Kidney tubule cell (primary cell): Measurements from ENCODE around the gene RPL41.

ENCODE experiments used
- DNase-seq: peaks from one replicate; pipeline ENCODE4 v3.0.0-alpha.2; 2018; ENCODE audit warnings: low spot score

The RPL41 gene

DNA sequence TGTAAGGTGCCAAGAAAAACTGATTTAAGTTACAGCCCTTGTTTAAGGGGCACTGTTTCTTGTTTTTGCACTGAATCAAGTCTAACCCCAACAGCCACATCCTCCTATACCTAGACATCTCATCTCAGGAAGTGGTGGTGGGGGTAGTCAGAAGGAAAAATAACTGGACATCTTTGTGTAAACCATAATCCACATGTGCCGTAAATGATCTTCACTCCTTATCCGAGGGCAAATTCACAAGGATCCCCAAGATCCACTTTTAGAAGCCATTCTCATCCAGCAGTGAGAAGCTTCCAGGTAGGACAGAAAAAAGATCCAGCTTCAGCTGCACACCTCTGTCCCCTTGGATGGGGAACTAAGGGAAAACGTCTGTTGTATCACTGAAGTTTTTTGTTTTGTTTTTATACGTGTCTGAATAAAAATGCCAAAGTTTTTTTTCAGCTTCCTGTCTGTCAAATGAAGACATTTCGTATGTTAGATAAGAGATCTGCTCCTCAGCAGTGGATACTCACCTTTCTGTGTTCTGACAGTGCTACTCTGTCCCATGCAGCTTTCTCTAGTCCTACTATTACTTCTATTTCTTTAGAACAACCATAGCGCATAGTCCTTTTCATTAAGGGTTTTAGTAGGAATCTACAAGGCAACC is 13.2 kb upstream of the RPL41 start:
- DNase-seq: no peak

DNA sequence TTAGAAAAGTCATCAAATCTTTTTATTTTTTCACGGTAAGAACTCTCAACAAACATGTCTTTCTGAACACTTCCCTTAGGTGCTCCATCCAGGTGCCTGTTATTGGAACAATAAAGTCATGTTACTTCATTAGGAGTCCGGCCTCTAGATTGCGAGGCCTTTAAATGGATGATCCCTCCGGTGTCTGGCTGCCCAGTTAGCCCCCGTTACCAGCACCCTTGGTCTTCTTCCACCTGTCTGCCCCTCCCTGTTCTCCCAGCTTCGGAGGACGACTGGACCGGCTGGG is 12.7 kb upstream of the RPL41 start:
- no peak for DNase-seq

DNA sequence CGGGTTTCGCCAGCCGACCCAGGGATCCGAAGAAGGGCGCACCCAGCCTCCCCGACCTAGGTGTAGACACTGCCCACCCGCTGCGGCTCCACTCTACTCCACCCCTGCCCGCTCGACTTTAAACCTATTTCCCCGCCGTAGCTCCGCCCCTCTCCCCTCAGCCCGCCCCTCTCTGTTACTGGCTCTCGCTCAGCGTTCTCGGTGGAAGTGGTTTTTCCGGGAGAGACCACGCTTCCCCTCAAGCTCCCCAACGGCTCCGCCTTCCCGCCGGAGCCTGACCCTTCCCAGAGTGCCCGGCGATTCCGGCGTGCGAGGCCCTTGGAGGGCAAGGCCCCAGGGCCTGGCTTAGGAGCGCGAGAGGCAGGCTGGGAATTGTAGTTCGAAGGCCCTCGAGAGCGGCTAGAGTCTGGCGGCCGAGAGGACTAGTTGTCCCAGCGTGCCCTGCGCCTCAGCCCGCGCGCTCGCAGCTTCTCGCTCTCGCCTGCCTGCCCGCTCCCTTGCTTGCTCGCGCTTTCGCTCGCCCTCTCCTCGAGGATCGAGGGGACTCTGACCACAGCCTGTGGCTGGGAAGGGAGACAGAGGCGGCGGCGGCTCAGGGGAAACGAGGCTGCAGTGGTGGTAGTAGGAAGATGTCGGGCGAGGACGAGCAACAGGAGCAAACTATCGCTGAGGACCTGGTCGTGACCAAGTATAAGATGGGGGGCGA is 12.2 kb upstream of the RPL41 start, which contains the start of gene PA2G4:
Gene PA2G4 (plus strand): TSS at position 451 of the 706 bp plus-strand sequence. CDS start 179 bp downstream, at position 630.
- DNase-seq: peak; percentile 100

DNA sequence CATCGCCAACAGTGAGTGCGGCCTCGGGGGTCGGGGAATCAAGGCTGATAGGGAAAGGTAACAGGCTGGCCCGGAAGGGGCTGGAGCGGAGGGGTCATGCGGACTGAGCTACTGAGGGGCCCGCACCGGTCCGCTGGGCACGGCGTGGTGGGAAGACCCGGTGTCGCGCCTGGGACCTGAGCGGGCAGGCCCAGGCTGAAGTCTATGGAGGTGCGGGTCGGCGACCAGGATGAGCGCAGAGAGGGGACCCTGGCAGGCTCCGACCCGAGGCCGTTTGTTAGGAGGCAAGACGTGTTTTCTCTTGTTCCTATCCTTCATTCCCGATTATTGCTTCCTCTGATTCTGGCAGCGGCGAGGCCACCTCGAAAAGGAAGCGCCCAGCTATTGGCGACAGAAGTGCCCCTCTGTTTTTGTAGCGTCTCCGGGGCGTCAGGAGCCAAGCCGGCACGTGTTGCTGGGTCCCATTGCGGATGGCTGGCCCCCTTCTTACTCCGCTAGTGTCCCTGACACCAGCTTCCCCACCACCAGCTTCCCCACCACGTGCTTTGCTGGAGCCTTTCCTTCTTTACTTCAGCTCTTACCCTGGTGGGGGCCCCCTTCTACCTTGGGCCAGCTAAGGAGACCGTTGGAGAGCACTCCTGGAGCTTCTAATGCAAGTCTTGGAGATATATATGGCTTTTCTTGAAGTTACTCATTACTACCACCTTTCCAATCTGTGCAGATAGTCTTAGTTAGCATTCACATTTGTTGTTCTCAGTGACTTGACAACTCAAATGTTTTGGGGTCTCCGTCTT is 11.4 kb upstream of the RPL41 start:
- peak; percentile 39 for DNase-seq

DNA sequence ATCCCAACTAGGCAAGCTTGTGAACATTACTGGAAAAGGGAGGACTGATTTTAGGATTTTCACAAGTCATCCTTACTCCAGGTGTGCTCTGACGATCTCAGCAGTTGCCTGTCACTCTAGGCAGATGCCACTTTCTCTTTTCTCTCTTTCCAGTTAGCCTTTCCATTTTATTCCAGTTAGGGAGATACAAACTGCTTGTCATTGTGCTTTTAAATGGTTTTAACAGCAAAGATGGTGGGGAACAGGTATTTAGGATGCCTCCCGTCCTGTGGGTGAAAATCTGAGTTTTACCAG is 10.9 kb upstream of the RPL41 start:
- DNase-seq: no peak

DNA sequence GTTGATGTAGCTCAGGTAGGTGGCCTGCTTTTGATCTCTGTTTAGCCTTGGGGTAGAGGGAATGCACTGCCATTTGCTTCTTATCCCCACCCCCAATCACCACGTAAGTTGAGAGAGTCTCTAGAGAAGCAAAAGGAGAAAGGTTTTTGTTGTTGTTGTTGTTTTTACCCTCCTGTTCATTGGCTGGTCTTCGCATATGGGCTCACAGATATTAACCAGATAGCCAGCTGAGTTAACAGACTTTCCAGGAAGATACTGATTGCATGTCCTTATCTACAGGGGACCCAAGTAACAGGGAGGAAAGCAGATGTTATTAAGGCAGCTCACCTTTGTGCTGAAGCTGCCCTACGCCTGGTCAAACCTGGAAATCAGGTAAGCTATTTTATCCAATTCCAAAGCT is 9.2 kb upstream of the RPL41 start:
- no peak for DNase-seq

DNA sequence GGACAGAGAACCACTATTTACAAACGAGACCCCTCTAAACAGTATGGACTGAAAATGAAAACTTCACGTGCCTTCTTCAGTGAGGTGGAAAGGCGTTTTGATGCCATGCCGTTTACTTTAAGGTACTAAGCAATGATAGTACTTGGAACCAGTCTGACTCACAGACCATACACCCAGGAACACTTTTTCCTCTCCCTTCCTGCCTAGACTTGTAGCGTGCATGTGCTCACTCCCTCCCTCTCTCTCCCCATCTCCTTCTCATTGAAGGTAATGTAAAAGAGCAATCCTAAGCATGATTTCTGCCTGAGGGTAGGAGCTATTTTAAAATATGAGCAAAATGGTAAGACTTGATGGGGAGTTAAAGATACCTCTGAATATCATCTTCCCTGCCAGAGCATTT is 5.9 kb upstream of the RPL41 start:
- no peak for DNase-seq

DNA sequence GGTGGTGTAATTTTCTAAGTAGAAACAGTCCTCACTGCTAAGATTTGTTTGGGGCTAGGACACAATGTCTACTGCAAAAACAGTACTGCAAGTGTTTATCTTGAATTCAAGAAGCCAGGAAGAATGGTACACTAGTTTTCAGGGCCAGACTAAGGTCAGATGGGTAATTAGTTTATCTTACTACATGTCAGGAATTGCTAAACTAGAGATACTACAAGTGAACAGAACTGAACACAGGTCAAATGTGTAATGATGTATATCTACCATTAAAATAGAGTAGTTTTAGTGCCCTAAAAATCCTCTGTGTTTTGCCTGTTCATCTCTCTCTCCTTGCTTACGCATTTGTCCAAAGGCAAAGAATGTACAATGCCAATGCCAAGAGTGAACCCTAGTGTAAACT is 2.3 kb upstream of the RPL41 start:
- no peak for DNase-seq

DNA sequence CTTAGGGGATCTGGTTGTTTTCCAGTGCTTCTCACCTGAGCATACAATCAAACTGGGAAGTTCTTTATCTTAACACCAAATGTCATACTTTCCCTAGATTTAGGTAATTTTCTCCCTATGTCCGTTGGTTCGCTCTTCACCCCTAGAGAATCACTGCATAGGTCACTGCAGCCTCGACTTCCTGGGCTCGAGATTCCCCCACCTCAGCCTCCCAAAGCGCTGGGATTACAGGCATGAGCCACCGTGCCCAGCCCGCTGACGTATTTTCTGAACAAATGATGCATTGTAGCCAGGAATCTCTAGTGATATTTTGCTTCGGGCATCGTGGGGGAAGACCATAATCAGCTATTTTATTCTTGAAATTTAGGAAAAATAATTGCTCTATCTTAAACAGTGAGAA is 1.1 kb upstream of the RPL41 start:
- DNase-seq: peak; percentile 20

DNA sequence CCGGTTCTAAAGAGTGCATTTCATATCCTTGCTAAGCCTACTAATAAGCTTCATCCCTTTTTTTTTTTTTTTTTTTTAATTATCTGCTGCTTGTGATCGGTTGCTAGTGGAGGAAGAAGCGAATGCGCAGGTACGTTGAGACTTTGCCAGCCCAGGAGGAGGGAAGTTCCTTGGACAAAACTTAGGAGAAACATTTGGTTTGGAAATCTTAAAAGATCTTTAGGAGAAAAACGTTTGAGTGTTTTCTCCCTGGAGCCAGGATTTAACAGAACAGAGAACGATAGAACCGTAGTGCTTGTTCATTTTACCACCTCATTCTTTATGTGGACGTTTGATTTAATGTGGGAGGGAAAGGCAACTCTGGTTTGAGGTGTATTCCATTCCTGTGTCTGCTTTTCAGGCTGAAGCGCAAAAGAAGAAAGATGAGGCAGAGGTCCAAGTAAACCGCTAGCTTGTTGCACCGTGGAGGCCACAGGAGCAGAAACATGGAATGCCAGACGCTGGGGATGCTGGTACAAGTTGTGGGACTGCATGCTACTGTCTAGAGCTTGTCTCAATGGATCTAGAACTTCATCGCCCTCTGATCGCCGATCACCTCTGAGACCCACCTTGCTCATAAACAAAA is 761 bp downstream of the RPL41 start:
- peak; percentile 29 for DNase-seq

DNA sequence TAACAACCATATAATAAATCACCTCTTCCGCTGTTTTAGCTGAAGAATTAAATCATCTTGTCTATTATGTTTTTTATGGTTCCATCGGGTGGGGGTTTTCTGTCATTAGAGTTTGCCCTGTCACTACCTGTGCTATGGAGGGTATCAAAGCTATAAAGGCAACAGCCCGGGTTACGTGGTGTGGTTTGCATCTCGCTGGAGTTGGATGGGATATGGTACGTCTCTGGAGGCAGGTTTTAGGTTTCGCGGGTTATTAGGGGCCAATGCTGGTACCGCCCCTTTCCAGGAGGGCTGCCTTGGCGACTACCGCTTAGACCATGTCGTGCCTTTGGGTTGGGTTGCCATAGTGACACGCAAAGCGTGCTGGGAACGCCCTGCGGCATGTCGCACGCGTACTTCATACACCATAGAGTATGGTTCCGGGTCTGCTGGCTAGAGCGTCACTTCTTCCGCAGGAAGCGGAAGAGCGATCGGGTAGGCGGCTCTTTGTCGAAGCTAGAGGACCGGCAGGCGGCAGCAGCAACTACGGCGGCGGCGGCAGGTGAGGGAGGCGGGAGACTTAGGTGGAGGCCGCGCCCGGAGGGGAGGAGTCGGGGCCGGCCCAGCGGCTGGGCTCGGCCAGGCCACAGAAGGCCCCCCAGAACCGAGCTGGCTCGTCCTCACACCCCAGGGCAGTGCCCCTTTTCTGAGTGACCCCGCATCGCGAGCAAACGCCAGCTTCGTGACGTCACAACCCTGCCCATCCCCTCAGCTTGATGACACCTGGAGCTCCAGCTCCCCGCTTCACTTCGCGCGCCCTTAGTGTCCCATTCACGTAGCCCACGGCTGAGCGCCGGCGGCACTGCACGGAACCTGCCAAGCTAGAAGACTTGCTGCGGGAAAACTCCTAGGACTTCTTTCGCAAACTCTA is 1.6 kb downstream of the RPL41 start, which contains the start of gene ZC3H10:
Gene ZC3H10 (plus strand): TSS at position 489 of the 910 bp plus-strand sequence. CDS start 2,297 bp downstream, outside the sequence.
- peak; percentile 100 for DNase-seq

DNA sequence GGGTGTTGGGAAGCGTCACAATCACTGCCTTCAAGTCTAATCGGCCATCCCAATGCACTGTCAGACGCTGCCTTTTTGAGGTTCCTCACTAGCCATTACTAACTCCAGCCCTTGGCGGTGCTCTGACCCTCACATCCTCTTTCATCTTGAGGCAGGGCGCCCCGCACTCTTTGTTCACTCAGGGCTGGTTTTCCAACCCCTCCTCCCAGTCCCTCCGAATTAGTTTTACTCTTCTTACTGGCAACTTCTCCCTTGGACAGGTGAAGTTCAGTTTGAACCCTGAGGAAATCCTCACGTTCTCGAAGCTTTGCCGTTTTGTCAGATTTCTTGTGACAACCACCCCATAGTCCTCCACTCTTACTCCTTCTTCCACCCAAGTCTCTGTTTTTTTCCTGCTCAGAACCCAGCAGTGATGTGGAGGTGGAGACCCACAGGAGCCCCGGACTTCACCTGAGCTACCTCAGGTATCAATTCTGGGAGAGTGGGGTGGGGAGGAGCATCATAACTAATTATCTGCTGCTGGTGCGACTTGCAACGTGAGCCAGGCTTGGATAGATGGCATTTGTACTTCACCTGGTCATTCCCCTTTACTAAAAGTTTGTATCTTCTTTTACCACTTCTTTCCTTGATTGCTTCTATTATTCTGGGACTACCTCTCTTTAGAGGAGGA is 2.4 kb downstream of the RPL41 start:
- DNase-seq: no peak

DNA sequence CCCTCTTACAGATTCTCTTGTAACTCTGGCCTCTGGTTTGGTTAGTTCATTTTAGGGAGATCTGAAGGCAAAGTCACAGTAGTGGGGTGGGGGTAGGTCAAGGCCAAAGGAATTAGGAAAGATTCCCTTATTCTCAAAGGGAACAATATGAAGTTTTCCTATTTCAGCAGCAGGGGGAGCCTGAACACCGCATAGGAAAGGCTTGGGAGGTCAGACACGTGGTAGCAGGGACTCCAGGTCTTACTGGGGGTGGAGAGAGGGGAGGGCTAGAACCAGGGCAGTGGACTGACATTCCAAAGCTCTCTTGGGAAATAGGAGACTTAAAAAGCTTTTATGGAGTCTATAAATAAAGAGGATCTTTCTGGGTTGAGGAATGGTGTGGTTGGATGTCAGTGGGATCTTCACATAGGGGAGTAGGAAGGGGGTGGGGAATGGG is 2.9 kb downstream of the RPL41 start:
- DNase-seq: peak; percentile 91

DNA sequence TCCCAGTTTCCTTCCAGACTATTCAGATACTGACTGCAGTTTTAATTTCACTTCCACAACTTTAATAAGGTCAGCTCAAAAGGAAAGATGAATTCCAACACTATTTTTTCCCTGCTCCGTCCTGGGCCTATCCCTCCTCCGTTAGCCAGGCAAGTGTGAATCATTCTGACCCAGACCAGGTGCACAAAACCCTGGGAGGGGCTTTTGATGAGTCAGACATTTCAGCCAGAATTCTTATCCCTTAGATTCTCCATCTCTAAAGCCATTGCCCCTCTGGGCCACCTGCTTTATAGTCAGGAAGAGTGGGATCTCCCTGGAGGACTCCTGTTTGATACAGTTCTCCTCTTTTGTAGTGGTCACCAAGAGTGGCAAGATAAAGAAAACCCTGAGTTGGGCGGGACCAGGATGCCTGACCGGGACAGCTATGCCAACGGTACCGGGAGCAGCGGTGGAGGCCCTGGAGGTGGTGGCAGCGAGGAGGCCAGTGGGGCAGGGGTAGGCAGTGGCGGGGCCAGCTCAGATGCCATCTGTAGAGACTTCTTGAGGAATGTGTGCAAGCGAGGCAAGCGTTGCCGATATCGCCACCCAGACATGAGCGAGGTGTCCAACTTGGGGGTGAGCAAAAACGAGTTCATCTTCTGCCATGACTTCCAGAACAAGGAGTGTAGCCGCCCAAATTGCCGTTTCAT is 3.9 kb downstream of the RPL41 start:
- DNase-seq: peak; percentile 76

DNA sequence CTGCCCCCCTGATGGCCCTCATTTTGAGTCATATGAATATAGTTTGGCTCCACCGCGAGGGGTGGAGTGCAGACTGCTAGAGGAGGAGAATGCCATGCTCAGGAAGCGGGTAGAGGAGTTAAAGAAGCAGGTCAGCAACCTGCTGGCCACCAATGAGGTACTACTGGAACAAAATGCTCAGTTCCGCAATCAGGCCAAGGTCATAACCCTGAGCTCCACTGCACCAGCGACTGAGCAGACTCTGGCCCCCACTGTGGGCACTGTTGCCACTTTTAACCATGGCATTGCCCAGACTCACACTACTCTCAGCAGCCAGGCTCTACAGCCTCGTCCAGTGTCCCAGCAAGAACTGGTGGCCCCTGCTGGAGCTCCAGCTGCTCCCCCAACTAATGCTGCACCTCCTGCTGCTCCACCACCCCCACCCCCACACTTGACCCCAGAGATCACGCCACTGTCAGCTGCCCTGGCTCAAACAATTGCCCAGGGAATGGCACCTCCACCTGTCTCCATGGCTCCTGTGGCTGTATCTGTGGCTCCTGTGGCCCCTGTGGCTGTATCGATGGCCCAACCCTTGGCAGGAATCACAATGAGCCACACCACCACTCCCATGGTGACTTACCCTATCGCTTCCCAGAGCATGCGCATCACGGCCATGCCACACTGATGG is 4.9 kb downstream of the RPL41 start:
- DNase-seq: no peak

DNA sequence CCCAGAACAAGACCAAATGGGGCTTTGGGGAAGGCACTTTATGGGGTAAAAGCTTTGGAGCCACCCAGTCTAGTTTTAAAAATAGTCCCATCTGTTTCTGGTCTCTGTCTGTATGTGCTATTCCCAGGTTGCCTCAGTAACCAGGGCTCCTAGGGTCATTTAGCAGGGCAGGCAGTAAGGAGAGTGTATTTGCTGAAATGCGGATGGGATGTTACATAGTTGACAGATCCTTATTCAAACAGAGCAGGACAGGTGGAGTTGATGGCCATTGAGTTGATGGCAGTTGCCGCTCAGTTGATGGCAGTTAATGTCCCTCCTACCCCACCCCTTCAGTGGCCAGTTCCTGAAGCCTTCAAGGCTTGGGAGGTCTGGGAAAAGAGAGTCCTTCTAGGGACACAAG is 6.2 kb downstream of the RPL41 start:
- no peak for DNase-seq

DNA sequence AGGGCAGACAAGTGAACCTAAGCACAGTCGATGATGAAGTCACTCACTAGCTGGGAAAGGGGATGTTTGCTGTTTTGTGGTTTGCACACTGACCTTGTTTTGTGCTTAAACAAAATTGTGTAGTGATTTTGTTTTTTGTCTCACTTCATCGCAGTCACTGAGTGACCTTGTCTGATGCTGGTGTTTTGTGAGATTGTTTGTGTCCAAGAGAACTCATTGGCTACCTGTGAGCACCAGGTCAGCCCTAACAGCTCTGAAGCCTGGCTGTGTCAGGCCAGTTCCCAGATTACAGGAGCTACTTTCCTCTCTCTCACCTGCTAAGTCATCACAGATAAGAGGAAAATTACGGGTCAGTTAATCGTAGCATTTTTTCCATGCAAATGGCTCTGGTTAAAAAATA is 7.7 kb downstream of the RPL41 start:
- no peak for DNase-seq

DNA sequence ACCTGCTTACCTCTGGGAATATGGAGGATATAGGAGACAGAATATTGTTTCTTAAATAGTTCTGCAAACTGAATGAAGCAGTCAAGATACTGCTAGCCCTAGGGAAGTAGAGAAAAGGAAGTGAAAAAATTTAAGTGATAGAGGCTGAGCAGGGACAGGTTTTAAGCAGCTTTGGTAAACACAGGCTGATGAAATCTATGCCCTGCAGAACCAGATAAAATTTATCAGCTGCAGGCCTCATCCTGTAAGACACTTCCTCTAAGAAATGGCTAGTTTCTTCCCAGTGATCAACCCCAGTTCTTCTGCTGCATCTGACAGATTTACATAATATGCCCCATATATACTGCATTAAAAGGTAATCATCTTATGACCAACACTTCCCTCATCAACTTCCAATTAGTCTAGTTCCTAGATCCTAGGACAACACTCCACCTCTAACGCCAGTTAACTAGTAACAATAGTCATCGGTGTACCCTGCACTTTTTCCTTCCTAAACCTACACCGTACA is 10.4 kb downstream of the RPL41 start:
- DNase-seq: no peak

DNA sequence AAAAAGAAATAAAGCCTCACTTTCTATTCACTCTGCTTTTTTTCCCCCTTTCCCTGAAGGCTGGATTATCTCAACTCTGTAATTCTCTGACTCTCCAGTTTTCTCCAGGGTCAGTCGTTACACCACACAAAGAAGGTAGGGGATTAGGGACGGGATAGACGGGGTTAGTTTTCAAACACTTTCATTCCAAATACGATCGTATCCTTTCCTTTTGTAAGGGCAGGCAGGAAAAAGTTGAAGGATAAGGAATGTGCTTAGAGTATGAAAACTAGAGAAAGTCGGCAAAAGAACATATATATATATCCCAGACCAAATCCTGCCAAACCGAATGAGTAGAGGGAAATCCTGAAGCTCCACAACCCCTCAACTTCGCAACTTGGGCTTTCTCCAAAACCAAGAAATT is 11.1 kb downstream of the RPL41 start:
- no peak for DNase-seq
